PC-9 (cell line): Measurements from ENCODE around the gene INCA1. TPM values are rescaled to one million over a fixed set of nuclear protein-coding genes. Genes with fewer than 3 reads are reported as not detected.
A peak's percentile ranks its signal among the peaks of the same experiment; 100 is the strongest.

Experiments
- BruUV-seq: library from RNA; stranded (reverse); fragments of 400-500 nt; replicated peaks from 2 replicates; lab custom pipeline; 2021; lab: Mats Ljungman, UMichigan
- CTCF ChIA-PET: fragments of 300-600 bp; sonication (Branson Sonifier 250); formaldehyde crosslinking; loops from one replicate; lab custom pipeline; 2022; ENCODE audit warnings: antibody characterized with exemption; lab: Charles Lee
- POLR2A ChIA-PET: fragments of 300-600 bp; sonication (Branson Sonifier 250); formaldehyde crosslinking; loops from one replicate; lab custom pipeline; 2022; ENCODE audit warnings: antibody characterized with exemption; ENCODE audit not compliant: unreplicated experiment; lab: Charles Lee
- DNase-seq, 2 experiments: peaks; one replicate each; pipeline versions ENCODE4 v3.0.0 to v3.0.0-alpha.2; 2015 to 2022; ENCODE audit warnings: mixed read lengths in 1 of 2
- H2AFZ ChIP-seq: fragments of 200-600 bp; sonication (generic); 2 replicates; pipeline ENCODE4 v1.8.1; 2017; ENCODE audit warnings: antibody characterized with exemption
- H3F3A ChIP-seq: fragments of 200-600 bp; sonication (generic); 2 replicates; pipeline ENCODE4 v1.8.1; 2017; ENCODE audit warnings: antibody characterized with exemption, mild to moderate bottlenecking, low read depth; ENCODE audit not compliant: insufficient read depth
- H3K27ac ChIP-seq: fragments of 200-600 bp; sonication (generic); 2 replicates; pipeline ENCODE4 v1.6.1; 2016; ENCODE audit warnings: mixed run types
- H3K27me3 ChIP-seq: fragments of 200-600 bp; sonication (generic); 2 replicates; pipeline ENCODE4 v1.6.1; 2016; ENCODE audit warnings: low read depth, mixed run types; ENCODE audit not compliant: insufficient read depth
- H3K36me3 ChIP-seq: fragments of 200-600 bp; sonication (generic); 2 replicates; pipeline ENCODE4 v1.6.1; 2016; ENCODE audit warnings: low read depth, mixed run types
- H3K4me1 ChIP-seq: fragments of 200-600 bp; sonication (generic); replicated peaks from 2 replicates; pipeline ENCODE4 v1.6.1; 2016; ENCODE audit warnings: mixed run types; ENCODE audit not compliant: insufficient read depth
- H3K4me2 ChIP-seq: fragments of 200-600 bp; sonication (generic); 2 replicates; pipeline ENCODE4 v1.6.1; 2017; ENCODE audit warnings: mixed run types
- H3K4me3 ChIP-seq: fragments of 200-600 bp; sonication (generic); 2 replicates; pipeline ENCODE4 v1.6.1; 2016; ENCODE audit warnings: mixed run types
- H3K79me2 ChIP-seq: fragments of 200-600 bp; sonication (generic); 2 replicates; pipeline ENCODE4 v1.6.1; 2017; ENCODE audit warnings: low read depth, mixed run types
- H3K9me2 ChIP-seq: fragments of 200-600 bp; sonication (generic); 2 replicates; pipeline ENCODE4 v1.8.1; 2017; ENCODE audit warnings: mild to moderate bottlenecking; ENCODE audit not compliant: insufficient read depth
- H3K9me3 ChIP-seq: fragments of 200-600 bp; sonication (generic); 2 replicates; pipeline ENCODE4 v1.8.1; 2016; ENCODE audit warnings: low read depth; ENCODE audit not compliant: insufficient read depth
- H4K20me1 ChIP-seq: fragments of 200-600 bp; sonication (generic); 2 replicates; pipeline ENCODE4 v1.8.1; 2017; ENCODE audit not compliant: insufficient read depth
- EZH2 ChIP-seq: fragments of 200-600 bp; sonication (generic); IDR thresholded peaks from 2 replicates; pipeline ENCODE4 v1.8.0; 2017; ENCODE audit warnings: antibody characterized with exemption, low read depth
- intact Hi-C: fragments of 100-400 bp; cut with micrococcal nuclease; formaldehyde crosslinking; loops from one replicate; pipeline ENCODE4 v1.10.0; 2022; ENCODE audit not compliant: unreplicated experiment
- total RNA-seq: library from RNA; stranded (reverse); gene quantifications from 2 replicates; pipeline ENCODE4 v1.2.3, GENCODE V29; 2021
- TF ChIP-seq, protein P1 (sequence below): fragments of 200-600 bp; sonication (generic); conservative IDR thresholded peaks from 2 replicates; pipeline ENCODE4 v1.6.1; 2017; ENCODE audit warnings: mixed run types, antibody characterized with exemption, mild to moderate bottlenecking, moderate library complexity

The INCA1 gene
- total RNA-seq, 1 experiment from 2014 or later, result 2.9 TPM

DNA sequence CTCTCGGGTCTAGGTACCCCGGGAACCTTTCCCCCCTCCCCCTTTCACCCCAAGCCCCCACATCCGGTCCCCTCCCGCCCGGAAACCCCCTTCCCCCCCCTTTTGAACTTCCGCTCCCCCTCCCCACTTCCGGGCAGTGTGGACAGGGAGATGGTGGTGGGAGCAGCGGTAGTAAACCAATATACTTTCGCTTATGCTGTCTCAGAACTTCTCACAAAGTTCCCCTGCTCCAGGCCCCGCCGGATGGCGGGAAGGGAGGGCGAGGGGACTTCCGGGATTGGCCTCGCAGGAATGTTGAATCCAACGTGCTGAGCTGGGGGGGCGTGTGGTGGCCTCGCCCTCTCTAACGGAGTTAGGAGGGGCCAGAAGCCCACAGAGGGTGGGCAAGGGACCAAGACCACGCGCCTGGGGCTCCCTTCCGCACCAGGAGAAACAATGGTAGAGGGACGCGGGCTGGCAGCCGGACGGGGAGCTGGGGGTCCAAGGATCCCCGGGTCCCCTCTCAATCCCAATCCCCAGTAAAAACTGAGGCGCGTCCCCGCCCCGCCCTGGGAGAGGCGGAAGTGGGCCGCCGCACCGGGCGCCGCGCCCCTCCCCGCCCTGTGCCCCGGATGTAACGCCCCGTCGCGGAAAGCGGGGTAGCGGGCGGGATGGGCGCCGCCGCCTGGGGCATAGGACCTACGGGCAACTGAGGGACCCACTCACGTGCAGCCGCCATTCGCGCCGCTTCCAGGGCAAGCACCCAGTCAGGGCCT, 49.7 kb downstream of the INCA1 start:
- Histone ChIP-seq H2AFZ (peak overlapping the region; percentile 78; the same call in 1 of the 2 replicates), H3K4me2 (peak overlapping the region; percentile 84), H3K79me2 (peaks cover 65% of the 10 kb centered on the region), H3F3A (peaks cover 85% of the 10 kb centered on the region), H3K4me3 (peak overlapping the region; percentile 99), H3K27me3 (no peaks in the 10 kb centered on the region), H3K27ac (peak overlapping the region; percentile 99), H3K9me2 (no peaks in the 10 kb centered on the region), H4K20me1 (peaks cover 39% of the 10 kb centered on the region), H3K9me3 (no peaks in the 10 kb centered on the region), H3K4me1 (peaks cover 39% of the 10 kb centered on the region), H3K36me3 (peaks cover 28% of the 10 kb centered on the region)
- TF ChIP-seq, protein P1, sequence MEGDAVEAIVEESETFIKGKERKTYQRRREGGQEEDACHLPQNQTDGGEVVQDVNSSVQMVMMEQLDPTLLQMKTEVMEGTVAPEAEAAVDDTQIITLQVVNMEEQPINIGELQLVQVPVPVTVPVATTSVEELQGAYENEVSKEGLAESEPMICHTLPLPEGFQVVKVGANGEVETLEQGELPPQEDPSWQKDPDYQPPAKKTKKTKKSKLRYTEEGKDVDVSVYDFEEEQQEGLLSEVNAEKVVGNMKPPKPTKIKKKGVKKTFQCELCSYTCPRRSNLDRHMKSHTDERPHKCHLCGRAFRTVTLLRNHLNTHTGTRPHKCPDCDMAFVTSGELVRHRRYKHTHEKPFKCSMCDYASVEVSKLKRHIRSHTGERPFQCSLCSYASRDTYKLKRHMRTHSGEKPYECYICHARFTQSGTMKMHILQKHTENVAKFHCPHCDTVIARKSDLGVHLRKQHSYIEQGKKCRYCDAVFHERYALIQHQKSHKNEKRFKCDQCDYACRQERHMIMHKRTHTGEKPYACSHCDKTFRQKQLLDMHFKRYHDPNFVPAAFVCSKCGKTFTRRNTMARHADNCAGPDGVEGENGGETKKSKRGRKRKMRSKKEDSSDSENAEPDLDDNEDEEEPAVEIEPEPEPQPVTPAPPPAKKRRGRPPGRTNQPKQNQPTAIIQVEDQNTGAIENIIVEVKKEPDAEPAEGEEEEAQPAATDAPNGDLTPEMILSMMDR, result no peak
- TF ChIP-seq EZH2, result no peak
- BruUV-seq, result no TSS peak
- DNase-seq, result peak in 1 of 2 experiments; percentile 58
- ChIA-PET POLR2A (interaction anchor here (0.6 to 3.0 kb wide), 4 partner anchors 7 to 157 kb away, joined by 3 to 42 read pairs (median 8); partner anchors contain the start of genes RNF167, SLC25A11 and SPAG7), CTCF (interaction anchor here (0.6 kb wide), 1 partner anchor 39 kb away, joined by 3 read pairs; no protein-coding TSS in a partner anchor)
- intact Hi-C loops, result loop anchor here (1.0 to 10.0 kb wide), 3 partner anchors 39 to 113 kb away; partner anchors contain the start of genes INCA1, KIF1C and MINK1

DNA sequence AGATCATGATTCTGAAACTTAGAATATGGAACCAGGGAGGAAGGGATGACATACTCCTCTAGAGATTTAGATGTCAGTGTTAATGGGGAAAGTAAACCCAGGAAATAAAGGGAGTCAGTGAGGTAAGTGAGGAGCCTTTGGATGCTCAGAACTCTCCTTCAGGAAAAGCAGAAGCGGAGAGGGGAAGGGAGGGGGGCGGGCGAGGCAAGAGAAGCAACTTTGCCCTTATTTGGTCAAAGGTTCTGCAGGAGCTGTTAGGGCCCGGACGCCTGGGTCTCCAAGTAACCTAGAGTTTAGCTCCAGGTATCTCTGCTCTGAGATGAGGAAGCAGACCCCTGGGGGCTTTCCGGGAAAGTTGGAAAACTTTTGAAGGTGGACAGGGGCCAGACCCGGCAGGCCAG, 50.3 kb downstream of the INCA1 start:
- H3K4me3 ChIP-seq, result peak overlapping the region; percentile 99
- ChIA-PET POLR2A (interaction anchor here (3.0 kb wide), 1 partner anchor 21 kb away, joined by 42 read pairs; the partner anchor contains the start of gene SPAG7), CTCF (no interaction called here)
- H3K27ac ChIP-seq, result peak overlapping the region; percentile 99
- BruUV-seq, result no TSS peak
- H3K4me2 ChIP-seq, result peak overlapping the region; percentile 84
- peaks cover 39% of the 10 kb centered on the region for H4K20me1 ChIP-seq
- no peak overlapping the region for H2AFZ ChIP-seq
- H3K36me3 ChIP-seq, result peaks cover 29% of the 10 kb centered on the region
- peaks cover 90% of the 10 kb centered on the region for H3F3A ChIP-seq
- intact Hi-C loops, result loop anchor here (10.0 kb wide), 1 partner anchor 112 kb away; the partner anchor contains the start of gene MINK1
- no peaks in the 10 kb centered on the region for H3K9me3 ChIP-seq
- H3K4me1 ChIP-seq, result peaks cover 39% of the 10 kb centered on the region
- TF ChIP-seq, protein P1, result no peak
- no peak for TF ChIP-seq EZH2
- peaks cover 71% of the 10 kb centered on the region for H3K79me2 ChIP-seq
- no peaks in the 10 kb centered on the region for H3K9me2 ChIP-seq
- no peak for DNase-seq
- no peaks in the 10 kb centered on the region for H3K27me3 ChIP-seq

DNA sequence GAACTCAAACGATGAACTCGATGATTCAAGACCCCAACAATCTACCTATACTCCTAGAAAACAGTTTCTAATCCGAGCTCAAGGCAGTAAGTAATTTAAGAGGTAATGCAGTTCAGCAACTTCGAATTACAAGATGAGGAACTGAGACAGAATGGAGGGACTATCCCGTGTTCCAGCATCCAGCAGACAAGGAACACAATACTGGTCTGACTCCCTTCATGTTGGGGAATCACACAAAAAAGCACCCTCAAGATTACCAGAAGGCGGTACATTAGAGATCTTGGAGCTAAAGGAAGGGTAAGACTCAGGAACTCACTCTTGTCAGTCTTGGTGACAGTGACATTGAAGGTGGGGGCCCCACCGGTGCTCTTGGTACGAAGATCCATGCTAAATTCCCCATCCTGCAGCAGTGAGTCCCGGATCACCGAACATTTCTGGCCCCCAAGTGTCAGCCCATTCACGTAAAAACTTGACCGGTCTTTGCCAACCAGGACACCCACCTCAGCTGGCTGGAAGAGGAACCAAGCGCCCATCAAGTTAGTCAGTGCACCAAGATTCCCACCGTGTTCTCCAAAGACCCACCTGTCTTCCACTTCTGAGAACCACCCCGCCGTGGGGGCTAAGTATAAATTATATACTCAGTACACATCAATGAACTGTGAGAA, 50.9 kb downstream of the INCA1 start:
- ChIA-PET CTCF (interaction anchor here (0.6 kb wide), 1 partner anchor 86 kb away, joined by 8 read pairs; no protein-coding TSS in a partner anchor), POLR2A (interaction anchor here (0.6 to 3.0 kb wide), 3 partner anchors 21 to 1138 kb away, joined by 4 to 42 read pairs (median 5); partner anchors contain the start of gene SPAG7)
- peaks cover 76% of the 10 kb centered on the region for H3K79me2 ChIP-seq
- no peak for DNase-seq
- no peaks in the 10 kb centered on the region for H3K9me2 ChIP-seq
- peaks cover 40% of the 10 kb centered on the region for H3K4me1 ChIP-seq
- H3K4me2 ChIP-seq, result peak overlapping the region; percentile 84
- intact Hi-C loops, result loop anchor here (10.0 kb wide), 1 partner anchor 112 kb away; the partner anchor contains the start of gene MINK1
- TSS peak; percentile 62 for BruUV-seq
- peaks cover 92% of the 10 kb centered on the region for H3F3A ChIP-seq
- H2AFZ ChIP-seq, result no peak overlapping the region
- H3K4me3 ChIP-seq, result peak overlapping the region; percentile 99
- no peak for TF ChIP-seq EZH2
- TF ChIP-seq, protein P1, result no peak
- H4K20me1 ChIP-seq, result peaks cover 39% of the 10 kb centered on the region
- no peaks in the 10 kb centered on the region for H3K9me3 ChIP-seq
- peak overlapping the region; percentile 99 for H3K27ac ChIP-seq
- H3K36me3 ChIP-seq, result peaks cover 34% of the 10 kb centered on the region
- H3K27me3 ChIP-seq, result no peaks in the 10 kb centered on the region
